Mesendoderm (in vitro differentiated cells): Measurements from ENCODE around the gene CD47.

Source experiments
- DNase-seq: peaks from one replicate; pipeline ENCODE4 v3.0.0; 2013
- H2AK5ac ChIP-seq: 2 replicates; pipeline ENCODE4 v1.6.1; 2013; ENCODE audit warnings: low read length, inconsistent platforms
- H2BK120ac ChIP-seq: 2 replicates; pipeline ENCODE4 v1.6.1; 2013; ENCODE audit warnings: low read depth, mild to moderate bottlenecking, low read length, moderate library complexity, mixed read lengths
- H2BK15ac ChIP-seq: replicated peaks from 2 replicates; pipeline ENCODE4 v1.6.1; 2013; ENCODE audit warnings: low read depth, mild to moderate bottlenecking, moderate library complexity
- H2BK5ac ChIP-seq: 2 replicates; pipeline ENCODE4 v1.6.1; 2013; ENCODE audit warnings: low read length, inconsistent platforms
- H3K18ac ChIP-seq: 2 replicates; pipeline ENCODE4 v1.6.1; 2013; ENCODE audit warnings: mild to moderate bottlenecking, low read length, mixed read lengths
- H3K23ac ChIP-seq: one replicate; pipeline ENCODE4 v1.6.1; 2013; ENCODE audit warnings: low read length
- H3K27ac ChIP-seq: 2 replicates; pipeline ENCODE4 v1.5.1; 2013; ENCODE audit warnings: low read depth, mild to moderate bottlenecking, inconsistent platforms, low read length, moderate library complexity
- H3K27me3 ChIP-seq: 2 replicates; pipeline ENCODE4 v1.6.1; 2013; ENCODE audit warnings: low read length, control low read depth, mild to moderate bottlenecking, inconsistent platforms; ENCODE audit not compliant: insufficient read depth, poor library complexity
- H3K36me3 ChIP-seq: 2 replicates; pipeline ENCODE4 v1.6.1; 2013; ENCODE audit warnings: low read length, inconsistent platforms; ENCODE audit not compliant: control insufficient read depth, insufficient read depth
- H3K4ac ChIP-seq: one replicate; pipeline ENCODE4 v1.6.1; 2013; ENCODE audit warnings: low read depth, mild to moderate bottlenecking, low read length, moderate library complexity
- H3K4me1 ChIP-seq: 2 replicates; pipeline ENCODE4 v1.6.1; 2013; ENCODE audit warnings: low read depth, low read length, inconsistent platforms; ENCODE audit not compliant: control insufficient read depth
- H3K4me2 ChIP-seq: 2 replicates; pipeline ENCODE4 v1.6.1; 2013; ENCODE audit warnings: low read length
- H3K4me3 ChIP-seq: 2 replicates; pipeline ENCODE4 v1.5.1; 2013; ENCODE audit warnings: mild to moderate bottlenecking, low read length
- H3K56ac ChIP-seq: one replicate; pipeline ENCODE4 v1.6.1; 2013; ENCODE audit warnings: low read length
- H3K79me1 ChIP-seq: 2 replicates; pipeline ENCODE4 v1.6.1; 2013; ENCODE audit warnings: low read length, inconsistent platforms
- H3K79me2 ChIP-seq: 2 replicates; pipeline ENCODE4 v1.6.1; 2013; ENCODE audit warnings: mild to moderate bottlenecking, low read length; ENCODE audit not compliant: control insufficient read depth, insufficient read depth
- H3K9ac ChIP-seq: 2 replicates; pipeline ENCODE4 v1.6.1; 2013; ENCODE audit warnings: low read length, inconsistent platforms
- H4K5ac ChIP-seq: one replicate; pipeline ENCODE4 v1.6.1; 2013; ENCODE audit warnings: low read length
- H4K8ac ChIP-seq: one replicate; pipeline ENCODE4 v1.6.1; 2013; ENCODE audit warnings: low read depth, mild to moderate bottlenecking, control low read depth, low read length, moderate library complexity
- WGBS: extraction: QIAGEN DNeasy Blood & Tissue Kit; methylation state at CpG from one replicate; pipeline ENCODE4 v1.1.7; 2013; ENCODE audit warnings: low lambda C conversion rate, missing lambda C conversion rate; ENCODE audit not compliant: insufficient coverage; ENCODE audit errors: extremely low coverage; 5-methylcytosine and 5-hydroxymethylcytosine counted together

The CD47 gene

DNA sequence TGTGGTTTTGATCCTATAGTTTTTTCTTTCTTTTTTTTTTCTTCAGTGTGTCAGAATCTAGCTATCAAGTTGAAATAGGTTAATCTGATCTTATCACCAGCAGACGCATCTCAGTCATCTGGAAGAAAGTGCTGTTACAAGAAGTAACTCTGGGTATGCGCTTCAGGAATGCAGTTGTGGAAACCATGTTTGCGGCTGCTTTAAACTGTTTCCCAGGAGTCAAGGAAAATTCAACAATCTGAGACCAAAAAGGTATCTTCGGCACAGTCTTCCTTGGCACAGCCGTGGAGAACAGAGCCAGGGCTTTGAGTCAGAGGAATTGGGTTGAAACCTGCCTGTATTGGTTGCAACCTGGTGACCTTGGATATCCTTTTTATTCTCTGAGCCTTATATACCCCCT lies 59.9 kb downstream of the CD47 start:
- Histone ChIP-seq H4K5ac (no peak overlapping the region), H3K36me3 (no peaks in the 10 kb centered on the region), H3K4me2 (no peak overlapping the region), H3K79me1 (no peaks in the 10 kb centered on the region), H3K9ac (no peak overlapping the region), H2BK120ac (no peak overlapping the region), H3K4me3 (no peak overlapping the region), H3K18ac (no peak overlapping the region), H3K27me3 (no peaks in the 10 kb centered on the region), H3K4ac (no peak overlapping the region), H2AK5ac (no peak overlapping the region), H2BK15ac (no peak overlapping the region), H2BK5ac (no peak overlapping the region), H3K56ac (no peak overlapping the region), H3K27ac (no peak overlapping the region), H3K4me1 (peaks cover 2% of the 10 kb centered on the region), H4K8ac (no peak overlapping the region), H3K79me2 (no peaks in the 10 kb centered on the region), H3K23ac (no peak overlapping the region)
- peak; percentile 46 for DNase-seq
- WGBS, result no CpG with 5 or more reads among the region's 5 CpGs

- Histone ChIP-seq H2BK120ac (no peak overlapping the region), H3K56ac (no peak overlapping the region), H3K4me3 (no peak overlapping the region), H3K18ac (no peak overlapping the region), H4K5ac (no peak overlapping the region), H3K23ac (no peak overlapping the region), H3K4ac (no peak overlapping the region), H2BK15ac (no peak overlapping the region), H2AK5ac (no peak overlapping the region), H3K4me2 (no peak overlapping the region), H3K9ac (no peak overlapping the region), H3K27me3 (no peaks in the 10 kb centered on the region), H3K79me2 (no peaks in the 10 kb centered on the region), H3K27ac (no peak overlapping the region), H4K8ac (no peak overlapping the region), H2BK5ac (no peak overlapping the region), H3K36me3 (no peaks in the 10 kb centered on the region), H3K4me1 (peaks cover 2% of the 10 kb centered on the region), H3K79me1 (no peaks in the 10 kb centered on the region)
- no CpG with 5 or more reads among the region's 1 CpG for WGBS
- no peak for DNase-seq
Observed at GRCh38 chr3:108029466-108029865, 61.4 kb downstream of the CD47 start.

DNA sequence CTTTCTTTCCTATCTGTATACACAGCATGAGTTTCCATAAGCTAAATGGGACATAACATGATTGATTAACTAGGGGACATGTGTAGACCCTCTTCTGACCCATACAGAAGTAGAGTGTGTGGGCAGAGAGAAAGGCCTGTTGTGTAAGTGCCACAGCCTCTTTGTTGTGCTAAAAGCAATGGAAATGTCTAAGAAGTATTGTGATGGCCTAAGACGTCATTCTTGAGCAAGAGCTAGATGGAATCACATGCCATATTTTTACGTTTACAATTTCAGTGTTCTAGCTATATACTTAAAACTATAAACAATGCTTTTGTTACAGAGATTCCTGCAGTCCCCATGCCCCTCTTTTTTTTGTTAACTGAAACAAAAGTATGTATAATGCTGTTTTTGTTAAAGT lies 61.9 kb downstream of the CD47 start:
- no peak overlapping the region for H3K4ac ChIP-seq
- H2AK5ac ChIP-seq, result no peak overlapping the region
- peaks cover 2% of the 10 kb centered on the region for H3K4me1 ChIP-seq
- no peaks in the 10 kb centered on the region for H3K79me2 ChIP-seq
- H2BK15ac ChIP-seq, result no peak overlapping the region
- no CpG with 5 or more reads among the region's 2 CpGs for WGBS
- H2BK120ac ChIP-seq, result no peak overlapping the region
- H3K4me3 ChIP-seq, result no peak overlapping the region
- no peak overlapping the region for H2BK5ac ChIP-seq
- H3K18ac ChIP-seq, result no peak overlapping the region
- H4K8ac ChIP-seq, result no peak overlapping the region
- H3K9ac ChIP-seq, result no peak overlapping the region
- no peak overlapping the region for H3K27ac ChIP-seq
- H4K5ac ChIP-seq, result no peak overlapping the region
- H3K36me3 ChIP-seq, result no peaks in the 10 kb centered on the region
- no peak for DNase-seq
- H3K79me1 ChIP-seq, result no peaks in the 10 kb centered on the region
- no peak overlapping the region for H3K4me2 ChIP-seq
- H3K27me3 ChIP-seq, result no peaks in the 10 kb centered on the region
- no peak overlapping the region for H3K56ac ChIP-seq
- H3K23ac ChIP-seq, result no peak overlapping the region

DNA sequence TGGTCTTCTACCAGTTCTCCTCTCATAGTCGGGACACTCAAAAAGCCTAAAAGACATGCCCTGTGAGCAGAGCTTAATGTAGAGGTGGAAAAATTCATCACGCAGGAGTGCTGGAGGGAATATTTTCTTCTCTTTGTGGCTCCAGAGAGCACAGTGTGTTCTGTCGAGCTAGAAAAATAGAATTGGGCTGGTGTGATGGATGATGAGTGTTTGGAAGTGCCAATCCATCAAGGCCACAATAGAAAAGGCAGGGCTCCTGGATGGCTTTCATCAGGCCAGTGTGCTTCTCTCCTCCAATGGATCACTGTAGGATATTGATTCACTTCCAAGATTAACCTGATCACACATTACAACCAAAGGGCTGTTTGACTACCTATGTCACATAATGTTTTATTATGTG lies 65.7 kb downstream of the CD47 start:
- Histone ChIP-seq H3K4me3 (no peak overlapping the region), H3K79me1 (no peaks in the 10 kb centered on the region), H2BK120ac (no peak overlapping the region), H3K79me2 (no peaks in the 10 kb centered on the region), H3K4ac (no peak overlapping the region), H3K18ac (no peak overlapping the region), H3K9ac (no peak overlapping the region), H3K27ac (no peak overlapping the region), H3K36me3 (no peaks in the 10 kb centered on the region), H2BK5ac (no peak overlapping the region), H3K56ac (no peak overlapping the region), H3K4me2 (no peak overlapping the region), H3K4me1 (no peaks in the 10 kb centered on the region), H2AK5ac (no peak overlapping the region), H4K8ac (no peak overlapping the region), H2BK15ac (no peak overlapping the region), H3K23ac (no peak overlapping the region), H3K27me3 (no peaks in the 10 kb centered on the region), H4K5ac (no peak overlapping the region)
- no peak for DNase-seq
- no CpG with 5 or more reads among the region's 3 CpGs for WGBS

- no peak overlapping the region for H3K56ac ChIP-seq
- H3K27ac ChIP-seq, result no peak overlapping the region
- H2BK15ac ChIP-seq, result no peak overlapping the region
- H3K36me3 ChIP-seq, result no peaks in the 10 kb centered on the region
- WGBS, result no CpG with 5 or more reads among the region's 6 CpGs
- H3K27me3 ChIP-seq, result no peaks in the 10 kb centered on the region
- H3K18ac ChIP-seq, result no peak overlapping the region
- no peak overlapping the region for H3K9ac ChIP-seq
- no peak overlapping the region for H3K4me3 ChIP-seq
- H2BK120ac ChIP-seq, result no peak overlapping the region
- no peak overlapping the region for H4K5ac ChIP-seq
- H3K4me1 ChIP-seq, result no peaks in the 10 kb centered on the region
- no peak overlapping the region for H3K4me2 ChIP-seq
- H3K79me2 ChIP-seq, result no peaks in the 10 kb centered on the region
- H3K23ac ChIP-seq, result no peak overlapping the region
- H2AK5ac ChIP-seq, result no peak overlapping the region
- no peak for DNase-seq
- no peak overlapping the region for H4K8ac ChIP-seq
- no peak overlapping the region for H2BK5ac ChIP-seq
- no peaks in the 10 kb centered on the region for H3K79me1 ChIP-seq
- no peak overlapping the region for H3K4ac ChIP-seq
Observed at GRCh38 chr3:108024146-108024850, 66.5 kb downstream of the CD47 start.
